ENCODE results near the gene IL6.

DNA sequence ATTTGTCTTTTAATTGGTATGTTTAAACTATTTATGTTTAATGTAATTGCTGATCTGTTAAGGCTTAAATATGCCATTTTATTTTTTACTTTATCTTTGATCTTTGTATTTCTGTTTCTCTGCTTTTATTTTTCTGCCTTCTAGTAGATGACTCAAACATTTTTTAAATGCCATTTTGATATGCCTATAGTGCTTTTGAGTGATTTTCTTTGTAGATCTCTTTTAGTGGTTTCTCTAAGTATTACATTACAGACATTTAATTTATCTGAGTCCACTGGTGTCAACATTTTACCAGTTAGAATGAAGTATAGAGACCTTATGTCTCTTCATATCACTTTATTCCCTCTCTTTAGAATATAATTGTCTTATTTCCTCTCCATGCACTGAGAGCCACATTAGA lies 32.7 kb downstream of the IL6 start:
- no peak for TF ChIP-seq CTCF (IDR thresholded peaks at IDR 0.05; ENCODE audit: poor library complexity, severe bottlenecking)
- no peak for TF ChIP-seq MXI1 (conservative IDR thresholded peaks at IDR 0.05; ENCODE audit: poor library complexity, severe bottlenecking)
- no peak for TF ChIP-seq REST (IDR thresholded peaks at IDR 0.05; ENCODE audit: borderline replicate concordance)
- TF ChIP-seq POLR2AphosphoS5 (IDR thresholded peaks at IDR 0.05), result no peak
- no peak for TF ChIP-seq EZH2 (IDR thresholded peaks at IDR 0.05; ENCODE audit: borderline replicate concordance, insufficient read depth, low read length, poor library complexity, severe bottlenecking)
- TF ChIP-seq TAF1 (IDR thresholded peaks at IDR 0.05; ENCODE audit: low read depth), result no peak
- no peak for TF ChIP-seq EP300 (conservative IDR thresholded peaks at IDR 0.05; ENCODE audit: poor library complexity, severe bottlenecking)

Data from neural cell (in vitro differentiated cells).